CD4-positive, CD25-positive, alpha-beta regulatory T cell (primary cell): ENCODE data around the gene SRP14. TPM values are rescaled to one million over a fixed set of nuclear protein-coding genes. Genes with fewer than 3 reads are reported as not detected.
"Not testable (repeated sequence)": the region's sequence is repeated elsewhere in the genome, so short reads cannot be mapped to it uniquely, and the experiment has no call there.

ENCODE experiments used
- ATAC-seq, 2 donors: fragments of 150-1000 bp; cut with Tn5 transposase; one replicate each; pipeline ENCODE4 v1.10.0; 2021; ENCODE audit warnings: low read depth in 2 of 2, moderate number of reproducible peaks in 2 of 2, moderate library complexity in 1 of 2
- DNase-seq, 3 donors: peaks; one replicate each; pipeline versions ENCODE4 v3.0.0 to v3.0.0-alpha.2; 2012 to 2022; ENCODE audit warnings: mixed read lengths in 1 of 3
- H3K27ac ChIP-seq: one replicate; pipeline ENCODE4 v1.7.0; 2013; ENCODE audit warnings: mild to moderate bottlenecking, low read length; ENCODE audit not compliant: insufficient read depth, poor library complexity, severe bottlenecking
- H3K27me3 ChIP-seq: one replicate; pipeline ENCODE4 v1.7.0; 2013; ENCODE audit warnings: low read length; ENCODE audit not compliant: control insufficient read depth, insufficient read depth
- H3K36me3 ChIP-seq: one replicate; pipeline ENCODE4 v1.7.0; 2013; ENCODE audit warnings: mild to moderate bottlenecking, low read length, moderate library complexity; ENCODE audit not compliant: control insufficient read depth, insufficient read depth
- H3K4me1 ChIP-seq: 2 replicates; pipeline ENCODE4 v1.7.0; 2013; ENCODE audit warnings: mild to moderate bottlenecking, low read length; ENCODE audit not compliant: insufficient read depth, control insufficient read depth, poor library complexity, severe bottlenecking
- H3K4me3 ChIP-seq: one replicate; pipeline ENCODE4 v1.7.0; 2013; ENCODE audit warnings: low read depth, mild to moderate bottlenecking, low read length, moderate library complexity
- H3K9me3 ChIP-seq, 2 experiments: 1 replicate in 1 of 2; 2 replicates in 1 of 2; pipeline ENCODE4 v1.7.0; 2013; ENCODE audit warnings: low read length in 2 of 2, mild to moderate bottlenecking in 1 of 2, moderate library complexity in 1 of 2; ENCODE audit not compliant: control insufficient read depth in 2 of 2
- H3K27ac Mint-ChIP-seq, 3 donors: one replicate each; pipeline ENCODE4 v1.8.0; 2020 to 2022; ENCODE audit warnings: mild to moderate bottlenecking in 3 of 3, mixed read lengths in 3 of 3, moderate library complexity in 2 of 3
- H3K27me3 Mint-ChIP-seq: one replicate; pipeline ENCODE4 v1.8.0; 2022; ENCODE audit warnings: mild to moderate bottlenecking, mixed read lengths
- H3K36me3 Mint-ChIP-seq: one replicate; pipeline ENCODE4 v1.8.0; 2020; ENCODE audit warnings: mixed read lengths
- H3K4me1 Mint-ChIP-seq, 4 donors: one replicate each; pipeline ENCODE4 v1.8.0; 2020 to 2022; ENCODE audit warnings: mixed read lengths in 4 of 4, mild to moderate bottlenecking in 1 of 4
- H3K4me3 Mint-ChIP-seq, 4 donors: one replicate each; pipeline ENCODE4 v1.8.0; 2020 to 2022; ENCODE audit warnings: mild to moderate bottlenecking in 4 of 4, mixed read lengths in 4 of 4, moderate library complexity in 3 of 4
- H3K9me3 Mint-ChIP-seq, 7 donors: one replicate each; pipeline ENCODE4 v1.8.0; 2020 to 2022; ENCODE audit warnings: mixed read lengths in 7 of 7, mild to moderate bottlenecking in 3 of 7, moderate library complexity in 2 of 7
- polyA plus RNA-seq, 4 donors: library from polyadenylated mRNA; unstranded; fragments of 300-500 nt; fragmentation: Illumina TruSeq; gene quantifications; one replicate each; pipeline ENCODE4 v1.2.3, GENCODE V29; 2021
- total RNA-seq: library from RNA; stranded (reverse); gene quantifications from one replicate; pipeline ENCODE4 v1.2.3, GENCODE V29; 2022

The SRP14 gene
- total and polyA plus RNA-seq, 5 donors from 2014 or later = 128 to 928 (median 818) TPM

DNA sequence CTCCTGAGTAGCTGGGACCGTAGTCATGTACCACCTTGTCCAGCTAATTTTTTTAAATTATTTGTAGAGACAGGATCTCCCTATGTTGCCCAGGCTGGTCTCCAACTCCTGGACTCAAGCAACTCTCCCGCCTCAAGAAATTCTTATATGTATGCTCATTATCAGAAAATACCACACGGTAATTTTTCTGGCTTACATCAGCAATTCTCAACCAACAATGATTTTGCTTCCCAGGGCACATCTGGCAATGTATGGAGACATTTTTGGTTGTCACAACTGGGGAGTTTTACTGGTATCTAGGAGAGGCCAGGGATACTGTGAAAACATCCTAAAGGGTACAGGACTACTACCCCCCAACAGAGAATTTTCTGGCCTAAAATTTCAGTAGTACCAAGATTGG is 10.8 kb downstream of the SRP14 start:
- no peaks in the 10 kb centered on the region for H3K9me3 Mint-ChIP-seq
- no peak overlapping the region for H3K4me3 Mint-ChIP-seq
- peaks cover 55% of the 10 kb centered on the region for H3K36me3 ChIP-seq
- H3K4me1 ChIP-seq = no peaks in the 10 kb centered on the region
- H3K27ac Mint-ChIP-seq = peak overlapping the region in 1 of 3 donors; percentile 15
- no peaks in the 10 kb centered on the region for H3K27me3 Mint-ChIP-seq
- peaks cover 0 to 10% (median 6%) of the 10 kb centered on the region in 4 donors for H3K4me1 Mint-ChIP-seq
- no peaks in the 10 kb centered on the region for H3K27me3 ChIP-seq
- H3K36me3 Mint-ChIP-seq = peaks cover 36% of the 10 kb centered on the region
- no peak overlapping the region for H3K27ac ChIP-seq
- no peaks in the 10 kb centered on the region for H3K9me3 ChIP-seq
- no peak for DNase-seq
- no peak overlapping the region for H3K4me3 ChIP-seq
- ATAC-seq = no peak

- Histone ChIP-seq H3K27ac (no peak overlapping the region), H3K27me3 (no peaks in the 10 kb centered on the region), H3K4me3 (no peak overlapping the region), H3K36me3 (peaks cover 29% of the 10 kb centered on the region), H3K9me3 (peaks cover 5 to 7% of the 10 kb centered on the region in 2 experiments), H3K4me1 (no peaks in the 10 kb centered on the region)
- peaks cover 57% of the 10 kb centered on the region for H3K36me3 Mint-ChIP-seq
- DNase-seq = no peak
- H3K27ac Mint-ChIP-seq = no peak overlapping the region
- no peaks in the 10 kb centered on the region for H3K4me1 Mint-ChIP-seq
- no peak for ATAC-seq
- no peaks in the 10 kb centered on the region for H3K27me3 Mint-ChIP-seq
- H3K9me3 Mint-ChIP-seq = peaks cover 0 to 19% (median 3%) of the 10 kb centered on the region in 7 donors
- H3K4me3 Mint-ChIP-seq = no peak overlapping the region
Measured at GRCh38 chr15:40016224-40016865, 22.6 kb downstream of the SRP14 start.

DNA sequence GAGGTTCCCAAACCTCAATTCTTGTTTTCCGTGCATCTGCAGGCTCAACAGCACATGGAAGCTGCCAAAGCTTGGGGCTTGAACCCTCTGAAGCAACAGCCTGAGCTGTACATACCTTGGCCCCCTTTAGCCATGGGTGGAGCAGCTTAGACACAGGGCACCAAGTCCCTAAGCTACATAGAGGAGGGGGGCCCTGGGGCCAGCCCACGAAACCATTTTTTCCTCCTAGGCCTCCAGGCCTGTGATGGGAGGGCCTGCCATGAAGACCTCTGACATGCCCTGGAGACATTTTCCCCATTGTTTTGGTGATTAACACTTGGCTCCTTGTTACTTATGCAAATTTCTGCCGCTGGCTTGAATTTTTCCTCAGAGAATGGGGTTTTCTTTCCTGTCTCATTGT is 24.6 kb downstream of the SRP14 start:
- Histone ChIP-seq H3K36me3 (peaks cover 18% of the 10 kb centered on the region), H3K4me1 (no peaks in the 10 kb centered on the region), H3K9me3 (peaks cover 5 to 7% of the 10 kb centered on the region in 2 experiments), H3K27me3 (no peaks in the 10 kb centered on the region), H3K4me3 (no peak overlapping the region), H3K27ac (no peak overlapping the region)
- DNase-seq (no peak), ATAC-seq (no peak)
- H3K36me3 Mint-ChIP-seq = peaks cover 60% of the 10 kb centered on the region
- H3K4me1 Mint-ChIP-seq = no peaks in the 10 kb centered on the region
- H3K27ac Mint-ChIP-seq = no peak overlapping the region
- no peak overlapping the region for H3K4me3 Mint-ChIP-seq
- H3K9me3 Mint-ChIP-seq = peaks cover 0 to 19% (median 3%) of the 10 kb centered on the region in 7 donors
- H3K27me3 Mint-ChIP-seq = no peaks in the 10 kb centered on the region

DNA sequence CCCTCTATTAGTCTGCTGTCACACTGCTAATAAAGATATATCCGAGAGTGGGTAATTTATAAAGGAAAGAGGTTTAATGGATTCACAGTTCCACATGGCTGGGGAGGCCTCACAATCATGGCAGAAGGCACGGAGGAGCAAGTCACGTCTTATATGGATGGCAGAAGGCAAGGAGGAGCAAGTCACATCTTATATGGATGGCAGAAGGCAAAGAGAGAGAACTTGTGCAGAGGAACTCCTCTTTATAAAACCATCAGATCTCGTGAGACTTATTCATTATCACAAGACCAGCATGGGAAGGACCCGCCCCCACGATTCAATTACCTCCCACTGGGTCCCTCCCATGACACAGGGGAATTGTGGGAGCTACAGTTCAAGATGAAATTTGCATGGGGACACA is 25.6 kb downstream of the SRP14 start:
- H3K36me3 ChIP-seq = peaks cover 16% of the 10 kb centered on the region
- not testable (repeated sequence) for H3K27ac Mint-ChIP-seq, ATAC-seq, H3K27me3 ChIP-seq, H3K4me1 ChIP-seq, H3K4me1 Mint-ChIP-seq, DNase-seq, H3K9me3 ChIP-seq, H3K4me3 ChIP-seq, H3K4me3 Mint-ChIP-seq, H3K27ac ChIP-seq, H3K27me3 Mint-ChIP-seq
- H3K36me3 Mint-ChIP-seq = peaks cover 61% of the 10 kb centered on the region
- H3K9me3 Mint-ChIP-seq = peaks cover 0 to 19% (median 3%) of the 10 kb centered on the region in 7 donors

- peaks cover 5 to 7% of the 10 kb centered on the region in 2 experiments for H3K9me3 ChIP-seq
- H3K36me3 ChIP-seq = peaks cover 27% of the 10 kb centered on the region
- Mint-ChIP-seq H3K4me1 (no peaks in the 10 kb centered on the region), H3K27ac (no peak overlapping the region), H3K4me3 (no peak overlapping the region), H3K27me3 (no peaks in the 10 kb centered on the region), H3K36me3 (peaks cover 68% of the 10 kb centered on the region), H3K9me3 (peaks cover 0 to 19% (median 3%) of the 10 kb centered on the region in 7 donors)
- H3K27ac ChIP-seq = no peak overlapping the region
- no peaks in the 10 kb centered on the region for H3K27me3 ChIP-seq
- no peak for DNase-seq
- no peak for ATAC-seq
- H3K4me1 ChIP-seq = no peaks in the 10 kb centered on the region
- H3K4me3 ChIP-seq = no peak overlapping the region
Measured at GRCh38 chr15:40011303-40011702, 27.7 kb downstream of the SRP14 start.

GRCh38 chr15:40010686-40011085 is 28.3 kb downstream of the SRP14 start:
- no peaks in the 10 kb centered on the region for H3K4me1 ChIP-seq
- H3K27me3 ChIP-seq = no peaks in the 10 kb centered on the region
- peaks cover 5 to 7% of the 10 kb centered on the region in 2 experiments for H3K9me3 ChIP-seq
- H3K36me3 ChIP-seq = peaks cover 27% of the 10 kb centered on the region
- DNase-seq (no peak), ATAC-seq (no peak)
- Mint-ChIP-seq H3K9me3 (peaks cover 0 to 18% (median 3%) of the 10 kb centered on the region in 7 donors), H3K36me3 (peaks cover 69% of the 10 kb centered on the region), H3K4me3 (peak overlapping the region in 1 of 4 donors; percentile 63), H3K27ac (no peak overlapping the region), H3K4me1 (no peaks in the 10 kb centered on the region), H3K27me3 (no peaks in the 10 kb centered on the region)
- H3K4me3 ChIP-seq = no peak overlapping the region
- H3K27ac ChIP-seq = no peak overlapping the region

DNA sequence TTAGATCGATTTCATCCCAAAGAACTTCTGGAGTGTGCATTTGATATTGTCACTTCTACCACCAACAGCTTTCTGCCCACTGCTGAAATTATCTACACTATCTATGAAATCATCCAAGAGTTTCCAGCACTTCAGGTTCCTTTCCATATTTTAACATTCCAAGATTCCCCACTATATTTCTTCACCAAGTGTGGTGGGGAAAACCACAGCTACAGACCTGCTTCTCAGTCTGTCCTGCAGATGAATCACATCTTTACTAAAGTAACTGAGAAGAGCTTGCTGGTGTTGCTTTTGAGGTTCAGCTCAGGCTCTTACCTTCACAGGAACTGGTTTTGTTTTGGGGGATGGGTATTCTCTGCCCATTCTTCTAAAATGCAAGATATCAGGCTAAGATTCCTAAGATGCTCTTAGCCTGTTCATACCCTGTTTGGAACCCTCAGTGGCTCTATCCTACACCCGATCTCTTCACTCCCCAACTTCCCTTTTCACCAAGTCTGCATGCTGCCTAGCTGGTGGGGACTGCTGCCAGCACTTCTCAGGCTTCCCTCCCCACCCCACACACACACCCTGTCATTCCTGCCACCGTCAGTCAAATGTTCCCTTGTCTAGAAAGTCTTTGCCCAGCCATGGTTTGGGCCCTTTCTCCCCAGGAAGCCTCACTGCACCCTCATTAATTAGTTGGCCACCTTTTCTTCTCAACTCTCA is 30.8 kb downstream of the SRP14 start:
- H3K4me3 ChIP-seq = no peak overlapping the region
- no peaks in the 10 kb centered on the region for H3K27me3 ChIP-seq
- DNase-seq (no peak), ATAC-seq (no peak)
- Mint-ChIP-seq H3K4me1 (peaks cover 0 to 4% (median 2%) of the 10 kb centered on the region in 4 donors), H3K27ac (peak overlapping the region in 1 of 3 donors; percentile 30), H3K4me3 (no peak overlapping the region), H3K9me3 (peaks cover 0 to 3% (median 0%) of the 10 kb centered on the region in 7 donors), H3K36me3 (peaks cover 48% of the 10 kb centered on the region), H3K27me3 (no peaks in the 10 kb centered on the region)
- no peaks in the 10 kb centered on the region for H3K4me1 ChIP-seq
- H3K9me3 ChIP-seq = no peaks in the 10 kb centered on the region
- H3K36me3 ChIP-seq = peaks cover 22% of the 10 kb centered on the region
- no peak overlapping the region for H3K27ac ChIP-seq
